NOMO-1 treated with dmso at 0.1 percent for 144 hours (cell line): Measurements from ENCODE around the gene SNX27.
A peak's percentile ranks its signal among the peaks of the same experiment; 100 is the strongest.

Experiments used
- DNase-seq: peaks from one replicate; lab custom pipeline; 2025; ENCODE audit not compliant: unreplicated experiment; lab: John Stamatoyannopoulos, UW

The SNX27 gene

DNA sequence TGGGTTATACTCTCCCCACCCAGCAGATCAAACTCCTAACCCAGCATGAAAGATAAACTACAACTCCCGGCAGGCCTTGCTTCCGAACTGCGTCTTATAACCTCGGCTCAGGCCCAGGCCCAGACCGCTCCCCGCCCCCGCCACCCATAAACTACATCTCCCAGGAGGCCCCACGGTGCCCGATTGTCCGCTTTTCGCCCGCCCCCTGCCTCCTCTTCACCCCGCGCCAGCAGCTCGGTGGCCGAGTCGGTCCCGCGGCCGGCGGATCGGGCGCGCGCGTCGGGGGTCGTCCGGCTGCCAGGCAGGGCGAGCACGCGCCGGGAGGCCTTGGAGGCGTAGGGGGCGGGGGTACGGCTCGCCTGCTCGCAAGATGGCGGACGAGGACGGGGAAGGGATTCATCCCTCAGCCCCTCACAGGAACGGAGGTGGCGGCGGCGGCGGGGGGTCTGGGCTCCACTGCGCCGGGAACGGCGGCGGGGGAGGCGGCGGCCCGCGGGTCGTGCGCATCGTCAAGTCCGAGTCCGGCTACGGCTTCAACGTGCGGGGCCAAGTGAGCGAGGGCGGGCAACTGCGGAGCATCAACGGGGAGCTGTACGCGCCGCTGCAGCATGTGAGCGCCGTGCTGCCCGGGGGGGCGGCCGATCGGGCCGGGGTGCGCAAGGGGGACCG lies at the start of gene SNX27:
Gene SNX27, plus strand, starts transcription at position 219 of the 669 bp plus-strand sequence. Its CDS starts 152 bp downstream, at position 371.
- DNase-seq, result peak; percentile 92

DNA sequence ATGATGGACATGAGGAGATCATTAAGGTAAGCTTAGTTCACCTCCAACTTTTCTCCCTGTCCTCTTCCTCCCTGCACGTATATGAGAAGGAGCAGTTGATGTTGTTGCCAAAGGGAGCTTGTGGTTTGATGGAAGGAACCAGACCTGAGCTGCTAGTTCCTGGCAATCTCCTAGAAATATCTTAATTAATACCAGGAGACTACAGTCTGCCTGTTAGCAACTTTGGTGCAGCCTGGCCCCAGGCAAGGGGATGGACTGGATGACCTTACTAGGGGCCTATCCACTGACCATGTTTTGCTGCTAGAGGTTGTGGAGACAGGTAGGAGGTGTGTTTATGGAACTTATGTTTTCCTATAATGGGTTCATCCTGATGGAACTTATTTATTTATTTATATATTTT lies 49.2 kb upstream of the SNX27 start:
- DNase-seq, result no peak

DNA sequence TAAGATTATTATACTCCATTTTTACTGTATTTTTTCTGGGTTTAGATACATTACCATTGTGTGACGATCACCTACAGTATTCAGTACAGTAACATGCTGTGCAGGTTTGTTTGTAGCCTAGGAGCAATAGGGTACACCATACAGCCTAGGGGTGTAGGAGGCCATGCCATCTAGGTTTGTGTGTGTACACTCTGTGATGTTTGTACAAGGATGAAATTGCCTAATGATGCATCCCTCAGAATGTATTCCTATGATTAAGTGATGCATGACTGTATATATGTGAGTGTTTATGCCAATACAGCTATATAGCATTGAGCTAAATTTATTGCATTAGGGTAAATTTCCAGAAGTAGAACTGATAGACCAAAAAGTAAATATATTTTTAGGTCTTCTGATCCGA lies 48.5 kb upstream of the SNX27 start:
- DNase-seq, result no peak

DNA sequence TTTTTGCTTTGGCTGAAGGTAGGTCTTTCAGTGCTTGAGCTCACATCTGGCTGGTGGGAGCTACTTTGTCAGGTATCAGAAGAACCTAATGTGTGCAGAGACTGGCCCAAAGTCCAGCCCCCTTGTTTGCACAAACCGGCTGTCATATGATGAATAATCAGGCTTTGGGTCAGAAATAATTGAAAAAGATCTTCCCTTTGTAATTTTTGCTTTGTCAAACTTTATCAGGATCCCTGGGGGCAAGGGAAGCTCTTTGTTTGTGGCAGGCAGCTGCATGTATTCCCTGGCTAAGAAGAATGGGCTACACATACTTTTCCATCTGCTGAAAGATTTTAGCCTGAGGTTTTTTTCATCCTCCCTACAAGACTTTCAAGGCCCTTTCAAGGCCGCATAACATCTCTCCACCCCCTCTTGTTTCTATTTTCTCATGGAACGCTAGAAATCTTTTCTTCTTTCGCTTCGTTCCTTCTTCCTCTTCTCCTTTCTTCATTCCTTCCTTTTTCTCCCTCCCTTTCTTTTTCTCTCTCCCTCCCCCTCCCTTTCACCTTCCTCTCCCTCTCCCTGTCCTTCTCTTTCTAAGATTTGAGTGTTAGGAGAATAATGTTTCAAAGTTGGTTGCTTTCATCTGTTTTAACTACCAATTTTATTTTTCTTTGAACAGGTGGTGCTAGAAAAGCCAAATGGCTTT lies 46.2 kb upstream of the SNX27 start:
- no peak for DNase-seq

DNA sequence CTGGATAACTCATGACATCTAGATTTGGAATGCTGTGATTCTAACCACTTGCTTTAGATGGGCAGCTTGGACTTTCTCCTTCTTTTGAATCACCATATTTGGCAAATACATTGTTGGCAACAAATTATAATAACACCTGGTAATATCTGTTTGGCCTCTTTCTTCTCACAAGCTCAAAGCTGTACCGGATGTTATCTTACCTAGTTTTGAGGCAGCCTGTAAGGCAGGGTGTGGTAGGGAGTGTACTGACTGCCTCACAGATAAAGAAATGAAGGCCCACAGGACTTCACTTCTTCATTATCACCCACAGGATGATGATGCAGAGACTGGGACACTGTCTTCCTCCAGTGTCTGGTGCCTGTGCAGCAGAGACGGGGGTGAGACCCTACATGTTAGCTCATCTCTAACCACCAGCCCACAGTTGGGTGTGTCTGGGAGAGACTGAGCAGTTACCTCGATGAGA lies 43.2 kb upstream of the SNX27 start:
- no peak for DNase-seq

DNA sequence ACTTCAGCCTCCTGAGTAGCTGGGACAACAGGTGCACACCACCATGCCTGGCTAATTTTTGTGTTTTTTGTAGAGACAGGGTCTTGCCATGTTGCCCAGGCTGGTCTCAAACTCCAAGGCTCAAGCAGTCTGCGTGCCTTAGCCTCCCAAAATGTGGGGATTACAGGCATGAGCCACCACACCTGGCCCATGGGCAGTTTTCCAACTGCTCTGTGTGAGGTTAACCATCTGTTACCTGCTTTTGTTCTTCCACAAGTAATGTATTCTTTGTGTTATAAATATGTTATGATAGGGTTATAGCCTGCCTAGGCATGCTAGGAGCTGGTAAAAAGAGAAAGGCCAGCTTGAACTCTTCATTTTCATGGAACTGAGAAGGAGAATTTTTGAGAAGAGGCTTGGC lies 41.0 kb upstream of the SNX27 start:
- no peak for DNase-seq

DNA sequence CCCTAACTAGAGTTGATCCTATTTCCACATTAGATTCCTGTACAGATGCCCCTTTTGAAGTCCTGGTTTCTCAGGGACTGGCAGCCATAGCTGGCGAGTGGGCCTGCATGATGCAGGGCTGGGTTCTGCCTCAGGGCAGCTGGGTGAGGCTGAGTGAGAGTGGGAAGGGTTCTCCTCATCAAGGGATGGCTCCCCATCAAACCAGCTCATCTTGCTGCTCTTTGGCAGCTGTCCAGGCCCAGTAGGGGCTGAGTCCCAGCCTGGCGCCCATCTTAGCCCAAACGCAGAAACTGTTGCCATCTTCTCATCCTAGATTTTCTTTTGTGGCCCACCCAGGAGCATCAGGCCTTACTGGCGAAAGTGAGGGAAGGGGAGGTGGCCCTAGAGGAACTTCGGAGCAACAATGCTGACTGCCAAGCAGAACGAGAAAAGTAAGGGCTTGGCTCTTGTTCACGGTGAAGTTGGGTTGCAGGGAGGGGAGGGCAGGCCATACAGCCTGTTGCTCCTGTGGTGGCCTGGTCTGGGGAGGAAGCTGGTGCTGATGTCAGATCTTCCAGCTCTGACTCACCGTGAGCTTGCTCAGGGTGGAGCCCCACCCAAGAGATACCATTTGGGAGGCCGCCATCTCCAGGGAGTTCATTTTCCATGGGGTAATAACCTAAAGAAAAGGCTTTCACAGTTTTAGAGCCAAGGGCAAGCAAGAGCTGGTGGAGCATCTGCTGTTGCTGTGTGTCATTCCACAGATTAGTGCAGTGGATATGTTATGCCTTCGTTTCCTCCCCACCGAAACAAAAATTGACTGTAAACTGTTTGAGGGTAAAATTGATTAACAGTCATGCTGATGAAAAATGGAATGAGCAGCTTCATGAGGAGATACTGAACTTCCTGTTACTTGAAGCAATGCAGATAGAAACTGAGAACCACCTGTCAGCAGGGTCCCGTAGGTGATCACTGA lies 37.0 kb upstream of the SNX27 start:
- DNase-seq, result no peak

DNA sequence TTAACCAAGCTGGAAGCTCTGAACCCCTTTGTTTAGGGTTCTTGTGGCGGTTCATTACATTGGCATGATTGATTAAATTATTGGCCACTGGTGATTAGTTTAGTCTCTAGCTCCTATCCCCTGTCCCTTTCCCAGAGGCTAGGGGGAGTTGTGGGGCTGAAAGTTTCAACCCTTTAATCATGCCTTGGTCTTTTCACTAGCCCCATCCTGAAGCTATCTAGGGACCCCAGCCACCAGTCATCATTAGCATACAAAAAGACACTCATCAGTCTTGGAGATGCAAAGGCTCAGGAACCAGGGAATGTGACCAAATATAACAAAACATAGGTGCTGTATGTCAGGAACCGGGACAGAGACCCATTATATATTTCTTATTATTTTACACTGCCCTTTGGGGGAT lies 34.7 kb upstream of the SNX27 start:
- no peak for DNase-seq

DNA sequence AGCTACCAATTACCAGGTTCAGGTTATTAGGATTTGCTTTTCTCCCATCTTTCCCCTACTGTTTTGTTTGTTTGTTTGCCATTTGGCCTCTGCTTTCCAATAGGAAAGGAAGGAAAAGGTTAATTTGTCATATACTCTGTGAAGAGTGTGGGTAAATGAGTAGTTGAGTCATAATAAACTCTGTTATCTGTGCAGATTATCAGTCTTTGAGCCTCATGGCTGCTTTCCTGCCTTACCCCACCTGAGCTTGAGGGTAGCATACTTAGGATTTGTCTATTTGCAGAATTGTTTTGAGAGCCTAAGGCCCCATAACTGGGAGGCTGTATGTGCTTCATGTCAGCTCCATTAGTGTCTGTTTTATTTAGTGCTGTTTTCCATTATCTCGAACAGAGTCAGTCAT lies 32.9 kb upstream of the SNX27 start:
- DNase-seq, result no peak

DNA sequence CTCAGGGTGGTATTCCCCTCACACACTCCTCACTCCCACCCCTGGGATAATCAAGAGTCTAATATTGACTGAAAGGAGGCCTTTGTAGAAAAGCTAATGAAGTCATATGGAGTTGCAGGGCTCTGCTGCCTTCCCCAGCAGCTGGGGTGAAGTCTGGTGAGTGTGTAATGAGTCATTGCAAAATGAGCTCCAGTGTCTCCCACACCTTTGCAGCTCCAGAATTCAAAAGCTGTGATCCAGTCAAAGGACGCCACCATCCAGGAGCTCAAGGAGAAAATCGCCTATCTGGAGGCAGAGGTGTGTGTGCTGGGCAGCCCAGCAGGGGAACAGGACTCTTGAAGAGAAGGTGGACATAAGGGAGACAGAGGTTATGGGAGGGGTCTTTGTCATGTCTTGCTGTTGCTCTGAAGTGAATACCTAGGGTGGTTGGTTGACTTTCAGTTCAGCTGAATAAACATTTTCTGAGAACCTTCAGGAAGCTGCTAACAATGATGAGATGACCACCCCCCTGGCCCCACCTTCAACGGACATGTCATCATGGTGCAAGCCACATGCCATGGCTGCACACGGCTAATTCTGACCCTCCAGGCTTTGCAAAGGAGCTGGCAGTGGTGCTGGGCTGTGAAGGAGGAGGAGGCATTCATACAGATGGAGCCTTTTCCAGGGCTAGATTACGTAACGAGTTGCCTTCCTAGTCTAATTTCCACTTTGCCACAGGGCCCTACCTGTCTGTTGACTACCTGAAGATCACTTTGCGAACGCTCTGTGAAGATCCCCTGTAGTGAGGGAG lies 32.2 kb upstream of the SNX27 start:
- DNase-seq, result no peak

DNA sequence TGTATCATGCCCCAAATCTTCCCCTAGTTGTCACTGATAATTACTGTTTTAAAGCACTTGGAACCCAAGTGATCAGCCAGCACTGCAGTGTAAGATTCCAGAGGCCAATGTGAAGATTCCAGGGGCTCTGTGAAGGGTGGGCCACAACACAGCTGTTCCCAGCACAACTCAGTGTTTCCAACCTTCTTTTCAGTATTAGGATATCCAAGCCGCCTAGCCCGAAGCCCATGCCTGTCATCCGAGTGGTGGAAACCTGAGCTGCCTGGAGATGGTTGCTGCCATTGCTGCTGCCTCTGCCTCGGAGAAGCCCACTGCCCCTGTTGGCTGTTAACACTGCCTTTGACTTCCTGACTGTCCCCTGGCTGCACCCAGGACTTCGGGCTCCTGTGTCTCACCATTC lies 30.4 kb upstream of the SNX27 start:
- no peak for DNase-seq

DNA sequence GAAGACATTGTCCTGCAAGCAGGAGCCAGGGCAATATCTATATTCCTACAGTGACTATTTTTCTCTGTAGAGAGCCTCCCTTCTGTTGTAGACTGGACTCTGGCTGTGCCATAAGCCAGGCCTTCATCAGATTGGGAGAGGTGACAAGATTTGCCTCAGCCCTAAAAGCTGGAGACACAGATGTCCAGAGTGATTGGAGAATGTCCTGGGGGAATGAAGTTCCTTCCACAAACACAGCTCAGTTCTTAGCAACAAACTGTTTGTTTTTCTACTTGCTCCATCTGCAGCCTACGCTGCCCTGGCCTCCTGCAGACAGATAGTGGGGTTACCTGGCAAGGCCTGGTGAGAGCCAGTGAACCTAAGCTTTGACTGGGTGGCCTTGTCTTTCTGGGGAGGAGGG lies 29.9 kb upstream of the SNX27 start:
- no peak for DNase-seq

DNA sequence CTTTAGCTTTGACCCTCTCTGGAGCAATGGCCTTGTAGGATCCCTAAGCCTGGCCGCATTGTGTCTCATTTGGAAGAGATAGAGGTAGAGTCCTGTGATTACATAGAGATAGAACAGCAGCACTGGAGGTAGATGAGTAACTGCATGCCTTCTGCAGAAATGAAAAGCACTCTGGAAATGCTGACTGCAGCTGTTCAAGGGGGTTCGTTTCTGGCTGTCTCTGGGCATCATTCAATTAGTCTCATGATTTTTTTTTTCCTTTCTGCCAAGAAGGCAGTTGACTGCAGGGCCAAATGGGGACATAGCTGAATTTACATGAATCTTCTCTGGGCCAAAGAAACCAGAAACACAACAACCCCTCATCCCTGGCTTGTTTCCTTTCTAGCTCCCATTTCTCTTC lies 28.1 kb upstream of the SNX27 start:
- DNase-seq, result no peak

DNA sequence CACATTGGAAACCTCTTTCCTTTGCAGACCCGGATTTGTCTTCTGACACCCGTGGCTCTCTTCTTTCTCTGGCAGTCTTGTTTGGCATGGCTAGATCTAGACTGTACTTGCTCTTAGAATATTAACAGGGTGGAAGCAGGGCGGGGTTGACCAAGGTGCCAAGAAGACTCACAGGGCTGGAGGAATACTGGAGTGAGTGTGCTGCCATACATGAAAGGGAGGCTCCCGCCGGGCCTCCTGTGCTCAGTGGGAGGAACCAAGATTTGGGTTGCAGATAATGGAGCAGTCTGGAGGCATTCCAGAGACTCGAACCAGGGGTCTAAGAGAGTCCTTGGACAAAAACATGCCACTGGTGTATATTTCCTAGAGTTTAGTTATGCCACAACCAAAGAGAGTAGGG lies 27.6 kb upstream of the SNX27 start:
- DNase-seq, result no peak

DNA sequence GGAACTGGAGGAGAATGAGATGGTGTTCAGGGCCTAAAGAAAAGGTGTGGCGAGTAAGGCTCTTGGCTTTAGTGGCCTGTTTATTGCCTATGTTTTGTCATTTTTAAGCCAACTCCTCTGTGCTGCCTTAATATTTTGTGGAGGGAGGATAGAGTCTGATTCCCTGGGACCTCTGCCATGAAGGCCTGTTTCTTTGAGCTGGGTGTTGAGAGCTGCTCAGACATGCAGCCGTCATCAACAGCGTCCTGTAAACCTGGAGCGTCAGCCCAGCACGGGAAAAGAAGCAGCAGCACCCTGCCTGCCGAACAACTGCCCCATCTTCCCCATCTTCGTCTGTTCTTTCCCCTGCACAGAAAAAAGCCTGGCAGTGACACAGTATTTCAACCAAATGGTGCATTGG lies 27.1 kb upstream of the SNX27 start:
- DNase-seq, result no peak

DNA sequence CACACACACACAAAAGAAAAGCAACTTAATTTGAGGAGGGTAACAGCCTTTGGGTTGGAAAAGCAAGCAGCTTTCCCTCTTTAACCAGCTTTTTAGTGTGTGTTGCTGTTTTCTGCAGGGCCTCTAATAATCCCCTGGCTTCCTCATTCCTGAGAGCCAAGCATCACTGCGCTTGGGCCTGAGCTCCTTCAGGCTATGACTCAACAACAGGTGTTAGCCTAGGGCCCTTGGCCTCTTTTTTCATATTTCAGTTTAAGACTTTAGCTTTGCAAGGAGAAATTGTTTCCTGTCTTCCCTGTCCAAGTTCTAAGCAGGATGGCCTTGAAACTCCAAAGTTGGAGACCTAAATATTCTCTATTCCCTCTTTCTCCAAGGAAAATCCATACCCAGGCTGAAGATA lies 26.2 kb upstream of the SNX27 start:
- DNase-seq, result peak; percentile 2

DNA sequence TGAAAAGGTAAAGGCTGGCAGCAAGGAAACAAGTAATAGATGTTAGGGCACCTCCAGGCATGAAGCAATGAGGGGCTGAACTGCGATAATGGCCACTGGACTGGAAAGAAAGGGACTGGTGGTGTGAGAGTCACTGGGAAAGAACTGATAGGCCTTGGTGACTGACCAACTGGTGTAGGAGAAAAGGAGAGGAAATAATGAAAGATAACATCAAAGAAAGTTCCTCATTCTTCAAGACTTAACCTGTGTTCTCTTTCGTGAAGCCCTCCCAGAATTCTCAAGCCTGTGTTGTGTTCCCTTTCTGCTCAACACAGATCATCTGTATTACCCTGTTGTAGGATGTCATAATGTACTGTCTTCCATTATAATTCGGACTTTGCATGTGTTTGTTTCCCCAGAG lies 20.9 kb upstream of the SNX27 start:
- no peak for DNase-seq

DNA sequence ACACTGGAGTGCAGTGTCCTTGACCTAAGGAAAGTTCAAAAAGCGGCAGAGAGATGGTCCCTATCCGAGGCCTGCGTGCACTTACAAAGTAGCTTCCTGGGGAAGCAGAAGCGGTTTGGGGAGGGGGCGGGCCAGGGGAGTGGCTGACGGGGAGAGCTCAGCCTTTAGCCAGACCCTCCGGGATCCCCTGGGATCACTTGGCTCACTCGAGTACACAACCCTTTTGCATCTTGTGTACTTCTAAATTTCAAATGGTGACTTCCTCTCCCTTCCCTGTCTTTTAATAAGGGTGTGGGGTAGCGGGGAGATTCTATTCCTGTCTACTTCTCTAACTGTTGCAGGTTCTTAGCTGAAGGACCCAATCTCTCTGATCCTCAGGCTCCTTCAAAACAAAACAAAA lies 18.1 kb upstream of the SNX27 start:
- no peak for DNase-seq

DNA sequence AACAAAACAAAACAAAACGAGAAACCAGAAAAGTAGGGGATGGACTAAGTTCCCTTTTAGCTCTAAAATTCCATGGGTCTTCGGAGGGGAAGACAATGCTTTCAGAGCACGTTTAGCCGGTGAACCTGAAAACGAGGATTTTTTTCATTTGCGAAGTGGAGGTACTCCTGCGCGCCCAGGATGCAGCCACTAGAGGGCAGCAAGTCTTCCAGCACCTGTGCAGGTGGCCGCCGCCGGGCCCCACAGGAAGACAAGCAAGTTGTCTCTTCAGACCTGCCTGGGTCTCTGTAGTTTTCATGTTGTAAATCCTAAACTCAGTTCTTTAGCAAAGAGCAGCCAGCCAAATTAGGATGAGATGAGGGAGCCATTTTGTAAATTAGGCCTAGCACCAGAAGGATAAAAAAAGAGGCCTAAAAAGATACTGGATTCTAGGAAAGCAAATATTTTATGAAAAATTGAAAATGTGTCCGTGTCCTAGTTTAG lies 17.7 kb upstream of the SNX27 start:
- DNase-seq, result peak; percentile 51

DNA sequence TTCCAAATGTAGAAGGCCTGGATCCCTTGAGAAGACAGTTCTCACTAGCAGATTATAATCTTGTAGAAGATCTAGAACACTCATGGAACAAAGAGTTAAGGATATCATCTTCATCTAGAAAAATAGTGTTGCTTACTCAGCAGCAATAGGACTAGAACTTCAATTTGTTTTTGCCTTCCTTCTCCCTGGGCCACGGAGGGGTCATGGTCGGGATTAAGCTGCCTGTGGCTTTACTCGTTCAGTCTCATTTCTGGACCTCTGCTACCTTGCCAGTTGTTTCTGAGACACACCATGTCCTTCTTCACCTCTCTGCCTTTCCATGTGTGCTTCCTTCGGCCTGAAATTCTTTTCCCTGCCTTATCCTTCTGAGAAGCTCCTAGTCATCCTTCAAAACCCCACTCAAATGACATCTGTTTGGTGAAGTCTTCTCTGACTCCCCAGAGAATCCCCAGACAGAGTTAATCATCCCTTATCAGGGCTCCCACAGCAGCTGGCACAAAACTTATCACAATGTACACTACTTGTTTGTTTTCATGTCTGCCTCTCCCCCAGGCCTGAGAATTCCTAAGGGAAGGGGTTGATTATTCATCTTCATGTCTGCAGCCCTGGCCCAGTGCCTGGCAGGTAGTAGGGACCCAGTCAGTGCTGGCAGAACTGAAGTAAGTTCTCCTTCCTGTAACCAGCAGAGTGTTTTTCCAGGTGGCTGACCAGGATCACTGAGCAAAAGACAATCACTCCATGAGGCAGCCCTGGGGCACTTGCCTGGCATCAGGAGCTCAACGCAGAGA lies 15.5 kb upstream of the SNX27 start:
- DNase-seq, result no peak
